ENCODE measurements around the gene SLC5A1.

DNA sequence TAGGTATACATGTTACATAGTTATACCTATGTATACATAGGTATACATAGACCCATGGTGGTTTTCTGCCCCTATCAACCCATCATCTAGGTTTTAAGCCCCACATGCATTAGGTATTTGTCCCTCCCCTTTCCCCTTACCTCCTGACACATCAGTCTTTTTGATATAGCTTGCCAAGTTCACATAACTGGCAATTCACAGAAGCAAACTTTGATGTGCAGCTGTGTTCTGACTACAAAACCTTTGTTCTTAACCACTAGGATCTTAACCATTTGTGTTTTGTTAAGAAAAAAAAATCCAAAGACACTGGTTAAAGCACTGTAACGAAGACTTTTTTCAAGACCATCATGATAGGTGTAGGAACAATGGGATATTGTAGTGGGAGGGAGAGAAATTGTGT lies 42.9 kb upstream of the SLC5A1 start:
- TF ChIP-seq GATA2 (IDR thresholded peaks at IDR 0.05; ENCODE audit: low read depth, low read length) (no peak), GATA3 (IDR thresholded peaks at IDR 0.05; ENCODE audit: low read depth, low read length) (no peak)
